Activated CD8-positive, alpha-beta memory T cell treated with anti-CD3 and anti-CD28 coated beads for 48 hours (primary cell): ENCODE measurements around the gene HECTD4.
"Not testable (repeated sequence)": the region's sequence is repeated elsewhere in the genome, so short reads cannot be mapped to it uniquely, and the experiment has no call there.

ENCODE experiments used
- DNase-seq, 3 experiments: peaks; one replicate each; pipeline ENCODE4 v3.0.0-alpha.2; 2020; ENCODE audit warnings: low read depth in 2 of 3, low spot score in 2 of 3

Gene HECTD4

DNA sequence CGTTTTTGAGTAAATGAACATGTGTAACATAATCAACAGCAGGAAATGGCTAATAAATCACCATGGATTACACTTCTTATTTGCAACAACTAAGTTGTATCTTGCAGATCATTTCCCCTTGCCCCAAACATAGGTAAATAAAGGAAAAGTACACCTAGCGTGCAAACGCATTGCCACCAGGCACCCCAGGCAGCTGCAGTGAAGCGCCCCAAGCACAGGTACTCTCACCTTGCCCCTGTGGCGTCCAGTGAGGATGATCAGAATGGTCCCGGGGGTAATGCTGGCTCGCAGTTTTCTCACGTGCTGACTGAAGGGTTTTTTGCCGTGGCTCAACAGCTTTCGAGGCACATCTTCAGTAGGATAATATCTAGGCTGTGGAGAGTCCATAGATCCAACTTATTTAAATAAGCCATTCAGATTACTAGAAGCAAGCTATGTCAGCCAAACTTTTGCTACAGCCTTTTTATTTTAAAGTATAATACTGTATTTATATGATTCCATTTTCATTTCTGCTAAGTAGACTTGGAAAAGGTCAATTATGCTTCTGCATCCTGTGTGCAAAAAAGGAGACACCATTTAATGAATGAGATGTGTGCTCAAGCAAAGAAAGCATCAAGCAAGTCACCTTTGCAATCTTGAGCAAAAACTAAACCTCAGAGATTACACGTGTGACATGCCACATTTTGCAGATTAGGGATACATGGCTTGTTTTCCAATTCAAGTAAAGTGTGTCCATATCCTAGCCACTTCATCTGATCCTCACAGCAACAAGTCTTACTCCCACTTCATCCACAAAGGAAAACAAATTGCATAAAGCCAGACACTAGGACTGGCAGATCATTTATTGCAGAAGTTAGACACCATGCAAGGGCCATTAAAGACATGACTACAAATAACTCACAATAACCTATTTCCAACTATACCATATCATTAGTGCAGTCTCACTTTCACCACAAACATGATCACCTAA is 24.6 kb upstream of the HECTD4 start:
- DNase-seq: no peak

DNA sequence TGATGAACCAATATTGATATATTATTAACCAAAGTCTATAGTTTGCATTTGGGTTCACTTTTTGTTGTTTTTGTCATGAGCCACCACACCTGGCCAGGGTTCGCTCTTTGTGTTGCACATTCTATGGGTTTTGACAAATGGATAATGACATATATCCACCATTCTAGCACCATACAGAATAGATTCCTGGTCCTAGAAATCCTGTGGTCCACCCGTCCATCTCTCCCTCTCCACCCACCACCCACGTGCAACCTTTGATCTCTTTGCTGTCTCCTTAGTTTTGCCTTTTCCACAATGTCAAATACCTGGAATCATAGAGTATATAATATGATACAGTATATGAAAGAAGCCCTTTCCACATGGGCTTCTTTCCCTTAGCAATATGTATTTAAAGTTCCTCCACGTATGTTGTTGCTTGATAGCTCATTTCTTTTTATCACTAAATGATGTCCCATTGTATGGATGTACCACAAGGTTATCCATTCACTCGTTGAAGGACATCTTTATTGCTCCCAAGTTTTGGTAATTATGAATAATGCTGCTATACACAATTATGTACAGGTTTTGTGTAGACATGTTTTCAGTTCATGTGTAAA is 19.8 kb upstream of the HECTD4 start:
- DNase-seq: no peak

- no peak for DNase-seq
These were observed 18.8 kb upstream of the HECTD4 start for GRCh38 chr12:112401054-112401453.

DNA sequence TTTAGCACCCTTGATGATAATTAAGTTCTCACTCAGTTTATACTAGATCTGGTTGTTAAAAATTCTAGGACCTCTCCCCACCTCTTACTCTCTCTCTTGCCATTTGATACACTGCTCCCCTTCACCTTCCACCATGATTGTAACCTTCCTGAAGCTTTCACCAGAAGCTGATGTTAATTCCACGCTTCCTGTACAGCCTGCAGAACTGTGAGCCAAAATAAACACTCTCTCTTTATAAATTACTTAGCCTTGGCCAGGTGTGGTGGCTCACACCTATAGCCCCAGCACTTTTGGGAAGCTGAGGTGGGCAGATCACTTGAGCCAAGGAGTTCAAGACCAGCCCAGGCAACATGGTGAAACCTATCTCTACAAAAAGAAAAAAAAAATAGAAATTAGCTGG is 11.1 kb upstream of the HECTD4 start:
- DNase-seq: no peak

DNA sequence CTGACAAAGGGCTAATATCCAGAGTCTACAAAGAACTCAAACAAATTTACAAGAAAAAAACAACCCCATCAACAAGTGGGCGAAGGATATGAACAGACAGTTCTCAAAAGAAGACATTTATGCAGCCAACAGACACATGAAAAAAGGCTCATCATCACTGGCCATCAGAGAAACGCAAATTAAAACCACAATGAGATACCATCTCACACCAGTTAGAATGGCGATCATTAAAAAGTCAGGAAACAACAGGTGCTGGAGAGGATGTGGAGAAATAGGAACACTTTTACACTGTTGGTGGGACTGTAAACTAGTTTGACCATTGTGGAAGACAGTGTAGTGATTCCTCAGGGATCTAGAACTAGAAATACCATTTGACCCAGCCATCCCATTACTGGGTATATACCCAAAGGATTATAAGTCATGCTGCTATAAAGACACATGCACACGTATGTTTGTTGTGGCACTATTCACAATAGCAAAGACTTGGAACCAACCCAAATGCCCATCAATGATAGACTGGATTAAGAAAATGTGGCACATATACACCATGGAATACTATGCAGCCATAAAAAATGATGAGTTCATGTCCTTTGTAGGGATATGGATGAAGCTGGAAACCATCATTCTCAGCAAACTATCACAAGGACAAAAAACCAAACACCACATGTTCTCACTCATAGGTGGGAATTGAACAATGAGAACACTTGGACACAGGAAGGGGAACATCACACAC is 7.9 kb upstream of the HECTD4 start:
- not testable (repeated sequence) for DNase-seq

DNA sequence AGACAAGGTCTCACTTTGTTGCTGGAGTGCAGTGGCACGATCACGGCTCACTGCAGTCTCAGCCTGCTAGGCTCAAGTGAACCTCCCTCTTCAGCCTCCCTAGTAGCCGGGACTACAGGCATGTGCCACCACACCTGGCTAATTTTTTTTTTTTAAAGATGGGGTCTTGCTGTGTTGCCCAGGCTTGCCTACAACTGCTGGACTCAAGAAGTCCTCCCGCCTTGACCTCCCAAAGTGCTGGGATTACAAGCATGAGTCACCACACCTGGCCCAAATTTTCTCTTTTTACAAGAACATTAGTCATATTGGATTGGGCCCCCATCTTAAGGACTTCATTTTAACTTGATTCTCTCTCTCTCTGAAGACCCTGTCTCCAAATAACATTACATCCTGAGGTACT is 7.0 kb upstream of the HECTD4 start:
- DNase-seq: no peak

DNA sequence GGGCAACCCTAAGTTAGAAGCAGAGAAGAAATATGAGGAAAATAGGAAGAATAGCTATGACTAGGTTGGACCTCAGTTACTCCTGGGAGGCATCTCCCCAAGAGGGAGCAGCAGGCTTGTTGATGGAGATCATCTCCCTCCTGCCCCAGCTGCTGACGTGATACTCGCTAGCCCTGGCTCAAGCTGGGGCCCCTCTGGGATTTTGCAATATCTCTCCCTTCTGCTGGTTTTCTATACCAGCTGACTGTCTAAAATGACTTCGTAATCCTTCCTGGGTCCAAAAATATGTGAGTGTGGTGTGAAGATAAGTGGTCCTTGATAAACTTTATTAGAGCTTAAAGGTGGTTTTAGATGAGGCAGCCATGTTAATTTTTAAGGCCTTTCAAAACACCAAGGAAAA is 4.5 kb upstream of the HECTD4 start:
- DNase-seq: no peak

DNA sequence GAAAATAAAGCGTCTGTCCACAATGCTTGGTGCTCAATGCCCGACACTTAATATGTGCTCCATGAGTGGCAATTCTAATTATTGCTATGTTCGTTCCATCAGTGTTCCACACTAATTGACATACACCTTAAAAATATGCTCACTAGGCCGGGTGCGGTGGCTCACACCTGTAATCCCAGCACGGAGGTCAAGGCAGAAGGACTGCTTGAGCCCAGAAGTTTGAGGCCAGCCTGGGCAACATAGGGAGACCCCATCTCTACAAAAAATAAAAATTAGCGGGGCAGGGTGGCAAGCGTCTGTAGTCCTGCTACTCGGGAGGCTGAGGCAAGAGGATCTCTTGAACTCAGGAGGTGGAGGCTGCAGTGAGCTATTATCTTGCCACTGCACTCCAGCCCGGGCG is 635 bp upstream of the HECTD4 start:
- DNase-seq: no peak

- DNase-seq: no peak
These were observed 787 bp downstream of the HECTD4 start for GRCh38 chr12:112381406-112381882.

GRCh38 chr12:112380663-112381405 is 1.4 kb downstream of the HECTD4 start:
- DNase-seq: no peak

DNA sequence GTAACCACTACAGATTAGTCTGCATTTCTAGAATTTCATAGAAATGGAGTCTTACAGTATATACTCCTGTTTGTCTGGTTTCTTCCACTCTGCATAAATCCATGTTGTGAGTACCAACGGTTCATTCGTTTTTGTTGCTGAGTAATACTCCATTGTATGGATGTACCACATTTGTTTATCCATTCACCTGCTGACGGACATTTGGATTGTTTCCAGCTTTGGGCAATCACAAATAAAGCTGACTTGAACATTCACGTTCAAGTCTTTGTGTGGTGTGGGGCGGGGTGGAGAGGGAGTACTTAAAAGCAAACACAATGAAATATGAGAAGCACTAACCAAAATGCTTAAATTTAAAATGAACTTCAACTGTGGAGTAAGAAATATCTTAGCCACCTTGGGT is 7.1 kb downstream of the HECTD4 start:
- no peak for DNase-seq

GRCh38 chr12:112374166-112374740 is 8.0 kb downstream of the HECTD4 start:
- no peak for DNase-seq

DNA sequence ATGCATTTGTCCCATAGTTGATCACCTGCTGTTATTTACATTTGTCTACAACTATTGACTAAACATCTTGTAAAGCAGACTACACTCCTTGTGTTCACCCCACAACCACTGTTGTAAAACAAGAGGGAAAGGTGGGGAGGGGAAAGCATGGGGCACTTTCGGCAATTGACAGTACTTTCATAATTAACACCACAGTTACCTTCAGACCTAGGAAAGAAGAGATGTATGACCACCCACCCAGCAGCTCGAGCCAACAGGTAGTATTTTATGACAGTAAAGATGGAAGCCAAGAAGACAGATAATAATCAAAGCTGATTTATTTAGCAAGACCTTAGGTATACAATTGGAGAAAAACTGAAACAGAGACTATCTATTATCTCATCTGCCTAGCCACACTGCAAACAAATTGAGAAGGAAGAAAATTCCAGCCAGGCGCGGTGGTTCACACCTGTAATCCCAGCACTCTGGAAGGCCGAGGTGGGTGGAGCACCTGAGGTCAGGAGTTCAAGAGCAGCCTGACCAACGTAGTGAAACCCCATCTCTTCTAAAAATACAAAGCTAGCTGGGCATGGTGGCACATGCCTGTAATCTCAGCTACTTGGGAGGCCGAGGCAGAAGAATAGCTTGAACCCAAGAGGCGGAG is 11.2 kb downstream of the HECTD4 start:
- DNase-seq: no peak

DNA sequence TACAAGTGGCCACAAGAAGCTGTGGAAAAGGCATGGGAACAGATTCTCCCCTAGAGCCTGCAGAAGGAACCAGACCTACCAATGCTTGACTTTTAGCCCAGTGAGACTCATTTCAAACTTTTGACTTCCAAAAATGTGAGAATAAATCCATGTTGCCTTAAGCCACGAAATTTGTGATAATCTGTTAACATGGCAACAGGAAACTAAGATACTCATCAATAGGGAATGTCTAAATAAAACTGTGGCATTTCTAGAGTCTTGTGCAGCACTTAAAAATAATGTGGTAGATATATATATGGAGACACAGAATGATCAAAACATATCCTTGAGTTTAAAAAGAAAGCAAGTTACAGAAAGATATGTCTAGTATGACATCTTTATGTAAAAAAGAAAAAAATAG is 12.0 kb downstream of the HECTD4 start:
- DNase-seq: no peak

- DNase-seq: no peak
These were observed 13.4 kb downstream of the HECTD4 start for GRCh38 chr12:112368856-112369255.

DNA sequence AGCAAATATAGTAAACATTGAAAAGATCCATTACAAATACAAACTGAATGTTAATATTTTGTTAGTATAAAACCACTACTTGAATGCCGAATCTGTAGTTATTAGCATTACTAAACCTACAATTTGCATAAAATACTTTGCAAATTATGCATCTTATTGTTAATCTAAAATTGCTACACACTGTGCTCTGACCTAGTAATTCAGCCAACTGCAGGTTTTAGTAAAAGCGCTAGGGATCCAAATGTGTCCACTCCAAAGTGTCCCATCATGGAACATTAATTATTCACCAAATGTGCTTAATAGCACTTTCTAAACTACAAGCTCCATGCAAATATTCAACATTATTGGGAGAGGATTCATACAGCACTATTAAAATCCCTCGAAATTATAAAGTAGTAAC is 14.3 kb downstream of the HECTD4 start:
- DNase-seq: no peak

GRCh38 chr12:112362310-112362709 is 19.9 kb downstream of the HECTD4 start:
- DNase-seq: no peak

- no peak for DNase-seq
These were observed 21.0 kb downstream of the HECTD4 start for GRCh38 chr12:112361271-112361670.

GRCh38 chr12:112359290-112359689 is 22.9 kb downstream of the HECTD4 start:
- DNase-seq: no peak

GRCh38 chr12:112357214-112357613 is 25.0 kb downstream of the HECTD4 start:
- no peak for DNase-seq
